IMR-90 (cell line): Measurements from ENCODE around the gene CATSPERB. TPM values are rescaled to one million over a fixed set of nuclear protein-coding genes. Genes with fewer than 3 reads are reported as not detected.

Source experiments
- ATAC-seq: fragments of 200-7000 bp; cut with Tn5 transposase; 2 replicates; pipeline ENCODE4 v1.9.1; 2020; ENCODE audit warnings: low read depth, mild to moderate bottlenecking, moderate library complexity
- BruUV-seq: library from RNA; stranded (reverse); fragments of 400-500 nt; replicated peaks from 2 replicates; lab custom pipeline; 2021; lab: Mats Ljungman, UMichigan
- CTCF ChIA-PET: fragments of 300-600 bp; formaldehyde crosslinking; extraction: SDS; loops from one replicate; lab custom pipeline; 2021; ENCODE audit warnings: antibody characterized with exemption; lab: Yijun Ruan, JAX
- POLR2A ChIA-PET: fragments of 300-600 bp; sonication (Branson Sonifier 250); formaldehyde crosslinking; loops from one replicate; lab custom pipeline; 2022; ENCODE audit warnings: antibody characterized with exemption; ENCODE audit not compliant: unreplicated experiment; lab: Charles Lee
- DNase-seq: peaks from one replicate; pipeline ENCODE4 v3.0.0; 2013
- H2AFZ ChIP-seq: replicated peaks from 2 replicates; pipeline ENCODE3; 2013; ENCODE audit warnings: low read length, mild to moderate bottlenecking; ENCODE audit not compliant: poor library complexity
- H2AK5ac ChIP-seq: 2 replicates; pipeline ENCODE4 v1.6.1; 2013; ENCODE audit warnings: low read depth, low read length, inconsistent platforms
- H2AK9ac ChIP-seq: replicated peaks from 2 replicates; pipeline ENCODE3; 2013; ENCODE audit warnings: mild to moderate bottlenecking, low read depth, low read length, moderate library complexity; ENCODE audit not compliant: poor library complexity
- H2BK120ac ChIP-seq: 2 replicates; pipeline ENCODE4 v1.6.1; 2013; ENCODE audit warnings: low read depth, low read length, inconsistent platforms
- H2BK15ac ChIP-seq: 3 replicates; pipeline ENCODE4 v1.6.1; 2013; ENCODE audit warnings: low read depth, low read length, inconsistent platforms
- H2BK20ac ChIP-seq: 2 replicates; pipeline ENCODE4 v1.6.1; 2013; ENCODE audit warnings: low read depth, mild to moderate bottlenecking, inconsistent platforms, low read length, moderate library complexity
- H2BK5ac ChIP-seq: 2 replicates; pipeline ENCODE4 v1.6.1; 2013; ENCODE audit warnings: mild to moderate bottlenecking, low read depth, low read length, inconsistent platforms; ENCODE audit not compliant: poor library complexity, severe bottlenecking
- H3K14ac ChIP-seq: replicated peaks from 2 replicates; pipeline ENCODE4 v1.6.1; 2013; ENCODE audit warnings: low read depth, low read length, inconsistent platforms
- H3K18ac ChIP-seq: 2 replicates; pipeline ENCODE4 v1.6.1; 2013; ENCODE audit warnings: low read depth, low read length, control low read depth
- H3K23ac ChIP-seq: 2 replicates; pipeline ENCODE4 v1.6.1; 2013; ENCODE audit warnings: low read depth, low read length, inconsistent platforms
- H3K27ac ChIP-seq: 2 replicates; pipeline ENCODE4 v1.5.1; 2013; ENCODE audit warnings: mild to moderate bottlenecking, control low read depth, low read length; ENCODE audit not compliant: insufficient read depth
- H3K27me3 ChIP-seq: 2 replicates; pipeline ENCODE4 v1.6.1; 2013; ENCODE audit warnings: low read length; ENCODE audit not compliant: control insufficient read depth, insufficient read depth
- H3K36me3 ChIP-seq: 2 replicates; pipeline ENCODE4 v1.6.1; 2013; ENCODE audit warnings: low read length, mixed read lengths; ENCODE audit not compliant: control insufficient read depth, insufficient read depth
- H3K4ac ChIP-seq: 2 replicates; pipeline ENCODE4 v1.6.1; 2013; ENCODE audit warnings: low read depth, low read length, inconsistent platforms
- H3K4me1 ChIP-seq: 2 replicates; pipeline ENCODE4 v1.6.1; 2013; ENCODE audit warnings: low read length, mixed read lengths; ENCODE audit not compliant: control insufficient read depth, insufficient read depth
- H3K4me2 ChIP-seq: 2 replicates; pipeline ENCODE4 v1.6.1; 2013; ENCODE audit warnings: low read depth, mild to moderate bottlenecking, control low read depth, low read length, moderate library complexity
- H3K4me3 ChIP-seq: 2 replicates; pipeline ENCODE4 v1.5.1; 2013; ENCODE audit warnings: low read depth, mild to moderate bottlenecking, control low read depth, low read length, moderate library complexity; ENCODE audit not compliant: insufficient read depth
- H3K56ac ChIP-seq: 2 replicates; pipeline ENCODE4 v1.6.1; 2013; ENCODE audit warnings: low read length, inconsistent platforms; ENCODE audit not compliant: insufficient read depth; ENCODE audit errors: extremely low read depth
- H3K79me1 ChIP-seq, 2 experiments: 2 replicates each; pipeline ENCODE4 v1.6.1; 2013; ENCODE audit warnings: low read length in 2 of 2, inconsistent platforms in 1 of 2, low read depth in 1 of 2
- H3K9ac ChIP-seq: 2 replicates; pipeline ENCODE4 v1.6.1; 2013; ENCODE audit warnings: low read depth, low read length, control low read depth
- H3K9me1 ChIP-seq: 2 replicates; pipeline ENCODE4 v1.6.1; 2013; ENCODE audit warnings: low read length, inconsistent platforms; ENCODE audit not compliant: insufficient read depth
- H3K9me3 ChIP-seq: 2 replicates; pipeline ENCODE4 v1.6.1; 2013; ENCODE audit warnings: low read length; ENCODE audit not compliant: control insufficient read depth, insufficient read depth
- H4K20me1 ChIP-seq: 2 replicates; pipeline ENCODE4 v1.6.1; 2013; ENCODE audit warnings: low read length, inconsistent platforms; ENCODE audit not compliant: insufficient read depth
- H4K5ac ChIP-seq: 2 replicates; pipeline ENCODE4 v1.6.1; 2013; ENCODE audit warnings: mild to moderate bottlenecking, low read depth, low read length, control low read depth
- H4K8ac ChIP-seq, 2 experiments: 2 replicates each; pipeline ENCODE4 v1.6.1; 2013; ENCODE audit warnings: low read depth in 2 of 2, low read length in 2 of 2, control low read depth in 1 of 2, inconsistent platforms in 1 of 2
- H4K91ac ChIP-seq: 2 replicates; pipeline ENCODE4 v1.6.1; 2013; ENCODE audit warnings: low read depth, low read length, inconsistent platforms; ENCODE audit not compliant: insufficient read depth
- CEBPB ChIP-seq: IDR thresholded peaks from 2 replicates; pipeline ENCODE4 v1.6.1; 2012; ENCODE audit warnings: low read depth, low read length, improper control_type of control experiment
- CHD1 ChIP-seq: IDR thresholded peaks from 2 replicates; pipeline ENCODE4 v1.6.1; 2012; ENCODE audit warnings: low read depth, low read length, improper control_type of control experiment
- FOS ChIP-seq: fragments of 150-350 bp; IDR thresholded peaks from 2 replicates; pipeline ENCODE4 v1.6.1; 2016; ENCODE audit warnings: low read depth, low read length
- MXI1 ChIP-seq: IDR thresholded peaks from 2 replicates; pipeline ENCODE4 v1.6.1; 2012; ENCODE audit warnings: low read depth, mild to moderate bottlenecking, low read length, moderate library complexity, borderline replicate concordance
- NFE2L2 ChIP-seq: fragments of 150-350 bp; IDR thresholded peaks from 2 replicates; pipeline ENCODE4 v1.6.1; 2016; ENCODE audit warnings: low read depth, mild to moderate bottlenecking, low read length
- RAD21 ChIP-seq: IDR thresholded peaks from 2 replicates; pipeline ENCODE4 v1.6.1; 2012; ENCODE audit warnings: low read length, improper control_type of control experiment
- RFX5 ChIP-seq: IDR thresholded peaks from 2 replicates; pipeline ENCODE4 v1.8.0; 2012; ENCODE audit warnings: low read depth, mild to moderate bottlenecking, low read length, moderate library complexity
- WGBS, 2 experiments: methylation state at CpG; one replicate each; pipeline versions ENCODE4 v1.1.5 to v1.1.7; 2013; ENCODE audit warnings: missing lambda C conversion rate in 2 of 2; ENCODE audit not compliant: insufficient read length in 1 of 2; ENCODE audit errors: extremely low coverage in 2 of 2; 5-methylcytosine and 5-hydroxymethylcytosine counted together
- dilution Hi-C: fragments of 300-500 bp; cut with HindIII; formaldehyde crosslinking; loops from one replicate; pipeline ENCODE4 v1.14.3; 2018; ENCODE audit warnings: low sequenced_read_pairs; ENCODE audit not compliant: unreplicated experiment
- in situ Hi-C: fragments of 300-500 bp; cut with MboI; formaldehyde crosslinking; loops from 3 replicates; pipeline ENCODE4 v1.14.3; 2019; ENCODE audit warnings: low sequenced_read_pairs, inconsistent platforms, mixed read lengths
- intact Hi-C: fragments of 100-400 bp; cut with micrococcal nuclease; formaldehyde crosslinking; loops from 2 replicates; pipeline ENCODE4 v1.10.0; 2022
- polyA plus RNA-seq, 3 experiments: library from polyadenylated mRNA; depleted of rRNA; stranded (reverse); fragments of >200 nt; gene quantifications; 2 replicates each; pipeline ENCODE4 v1.2.3, GENCODE V29; 2012; ENCODE audit warnings: low replicate concordance in 1 of 3
- total RNA-seq: library from RNA; depleted of rRNA; stranded (reverse); fragments of >200 nt; gene quantifications from 2 replicates; pipeline ENCODE4 v1.2.3, GENCODE V29; 2012

CATSPERB gene
- total and polyA plus RNA-seq, 2 of the 4 experiments (the other 2 are of a cell fraction): not detected

- H2BK5ac ChIP-seq: no peak overlapping the region
- H4K8ac ChIP-seq: no peak overlapping the region
- no peak overlapping the region for H3K4ac ChIP-seq
- intact Hi-C loops: no loop called here
- H2AFZ ChIP-seq: no peak overlapping the region
- H3K27ac ChIP-seq: no peak overlapping the region
- H3K23ac ChIP-seq: no peak overlapping the region
- H2AK5ac ChIP-seq: no peak overlapping the region
- no peak overlapping the region for H3K4me3 ChIP-seq
- no peak overlapping the region for H3K56ac ChIP-seq
- ChIA-PET POLR2A (no interaction called here), CTCF (interaction anchor here (0.6 kb wide), 3 partner anchors 30 to 431 kb away, joined by 3 to 4 read pairs (median 4); no protein-coding TSS in a partner anchor)
- H2BK20ac ChIP-seq: no peak overlapping the region
- DNase-seq (no peak), ATAC-seq (no peak)
- H3K4me2 ChIP-seq: no peak overlapping the region
- H3K9me1 ChIP-seq: no peaks in the 10 kb centered on the region
- H2BK120ac ChIP-seq: no peak overlapping the region
- dilution Hi-C loops: no loop called here
- H3K36me3 ChIP-seq: no peaks in the 10 kb centered on the region
- H4K20me1 ChIP-seq: no peaks in the 10 kb centered on the region
- H3K18ac ChIP-seq: no peak overlapping the region
- H3K9ac ChIP-seq: no peak overlapping the region
- WGBS, 2 experiments: no CpG with 5 or more reads among the region's 3 CpGs
- H3K27me3 ChIP-seq: no peaks in the 10 kb centered on the region
- TF ChIP-seq MXI1 (no peak), RFX5 (no peak), RAD21 (no peak), CEBPB (no peak), CHD1 (no peak), NFE2L2 (no peak), FOS (no peak)
- H2AK9ac ChIP-seq: no peak overlapping the region
- no peak overlapping the region for H4K91ac ChIP-seq
- in situ Hi-C loops: no loop called here
- H3K9me3 ChIP-seq: no peaks in the 10 kb centered on the region
- no peaks in the 10 kb centered on the region for H3K4me1 ChIP-seq
- no peak overlapping the region for H4K5ac ChIP-seq
- no TSS peak for BruUV-seq
- H2BK15ac ChIP-seq: no peak overlapping the region
- H3K79me1 ChIP-seq: no peaks in the 10 kb centered on the region
- H3K14ac ChIP-seq: no peak overlapping the region
Measured at GRCh38 chr14:91609161-91609560, 122.7 kb downstream of the CATSPERB start.
